Mesodermal cell (in vitro differentiated cells): ENCODE results near the gene MAP3K5.
"Not testable (repeated sequence)": the region's sequence is repeated elsewhere in the genome, so short reads cannot be mapped to it uniquely, and the experiment has no call there.

Experiments
- H3K27ac ChIP-seq: 2 replicates; pipeline ENCODE4 v1.7.0; 2013; ENCODE audit warnings: mild to moderate bottlenecking, low read depth, low read length, moderate library complexity; ENCODE audit not compliant: severe bottlenecking
- H3K36me3 ChIP-seq: 2 replicates; pipeline ENCODE4 v1.7.1; 2013; ENCODE audit warnings: mild to moderate bottlenecking, low read length, moderate library complexity; ENCODE audit not compliant: control insufficient read depth, insufficient read depth
- H3K4me1 ChIP-seq: one replicate; pipeline ENCODE4 v1.7.1; 2013; ENCODE audit warnings: mild to moderate bottlenecking, low read length; ENCODE audit not compliant: insufficient read depth, control insufficient read depth, poor library complexity, severe bottlenecking
- H3K4me3 ChIP-seq: 2 replicates; pipeline ENCODE4 v1.7.0; 2013; ENCODE audit warnings: low read length, control low read depth, mild to moderate bottlenecking; ENCODE audit not compliant: insufficient read depth, poor library complexity, severe bottlenecking; ENCODE audit errors: extremely low read depth
- H3K9me3 ChIP-seq: 2 replicates; pipeline ENCODE4 v1.7.1; 2013; ENCODE audit warnings: mild to moderate bottlenecking, low read length, moderate library complexity; ENCODE audit not compliant: control insufficient read depth
- WGBS, 2 experiments: methylation state at CpG; one replicate each; pipeline ENCODE4 v1.1.5; 2013; ENCODE audit warnings: missing lambda C conversion rate in 2 of 2; ENCODE audit not compliant: insufficient coverage in 2 of 2; 5-methylcytosine and 5-hydroxymethylcytosine counted together

Gene MAP3K5

GRCh38 chr6:136790411-136791295 is 1.6 kb downstream of the MAP3K5 start:
- peak overlapping the region; percentile 57 for H3K4me3 ChIP-seq
- H3K36me3 ChIP-seq: no peaks in the 10 kb centered on the region
- peaks cover 11% of the 10 kb centered on the region for H3K4me1 ChIP-seq
- no peak overlapping the region for H3K27ac ChIP-seq
- H3K9me3 ChIP-seq: no peaks in the 10 kb centered on the region
- WGBS, 2 experiments: 100% methylated on average over 1 of the region's 7 CpGs; no CpG with 5 or more reads in 1 of the 2 experiments

- peaks cover 11% of the 10 kb centered on the region for H3K4me1 ChIP-seq
- not testable (repeated sequence) for H3K4me3 ChIP-seq, H3K36me3 ChIP-seq, H3K27ac ChIP-seq, H3K9me3 ChIP-seq
- WGBS, 2 experiments: no CpG with 5 or more reads among the region's 3 CpGs
Measured at GRCh38 chr6:136789440-136789839, 2.8 kb downstream of the MAP3K5 start.

GRCh38 chr6:136788069-136788902 is 4.0 kb downstream of the MAP3K5 start:
- no peak overlapping the region for H3K4me3 ChIP-seq
- peaks cover 15% of the 10 kb centered on the region for H3K4me1 ChIP-seq
- H3K9me3 ChIP-seq: no peaks in the 10 kb centered on the region
- WGBS, 2 experiments: 85 to 100% methylated on average over 2 to 3 of the region's 7 CpGs
- H3K27ac ChIP-seq: no peak overlapping the region
- no peaks in the 10 kb centered on the region for H3K36me3 ChIP-seq

- Histone ChIP-seq H3K4me3 (no peak overlapping the region), H3K36me3 (no peaks in the 10 kb centered on the region), H3K4me1 (peaks cover 15% of the 10 kb centered on the region), H3K27ac (no peak overlapping the region), H3K9me3 (no peaks in the 10 kb centered on the region)
- 82% methylated on average over 2 of the region's 4 CpGs; no CpG with 5 or more reads in 1 of the 2 experiments for WGBS, 2 experiments
Measured at GRCh38 chr6:136787726-136788068, 4.6 kb downstream of the MAP3K5 start.

- Histone ChIP-seq H3K9me3 (no peaks in the 10 kb centered on the region), H3K36me3 (no peaks in the 10 kb centered on the region), H3K27ac (no peak overlapping the region), H3K4me3 (no peak overlapping the region), H3K4me1 (peaks cover 15% of the 10 kb centered on the region)
- 79 to 97% methylated on average over 4 to 5 of the region's 6 CpGs for WGBS, 2 experiments
Measured at GRCh38 chr6:136786658-136787057, 5.6 kb downstream of the MAP3K5 start.

- Histone ChIP-seq H3K36me3 (no peaks in the 10 kb centered on the region), H3K27ac (no peak overlapping the region), H3K4me1 (peaks cover 15% of the 10 kb centered on the region), H3K4me3 (no peak overlapping the region), H3K9me3 (no peaks in the 10 kb centered on the region)
- 86 to 98% methylated on average over 5 of the region's 10 CpGs for WGBS, 2 experiments
Measured at GRCh38 chr6:136784910-136785746, 7.1 kb downstream of the MAP3K5 start.

GRCh38 chr6:136784271-136784664 is 8.0 kb downstream of the MAP3K5 start:
- 94 to 100% methylated on average over 2 to 3 of the region's 8 CpGs for WGBS, 2 experiments
- Histone ChIP-seq H3K9me3 (no peaks in the 10 kb centered on the region), H3K4me1 (peaks cover 15% of the 10 kb centered on the region), H3K27ac (no peak overlapping the region), H3K36me3 (no peaks in the 10 kb centered on the region), H3K4me3 (no peak overlapping the region)

- 89 to 96% methylated on average over 7 to 9 of the region's 9 CpGs for WGBS, 2 experiments
Measured at GRCh38 chr6:136783495-136784270, 8.6 kb downstream of the MAP3K5 start.

GRCh38 chr6:136783021-136783420 is 9.3 kb downstream of the MAP3K5 start:
- H3K27ac ChIP-seq: no peak overlapping the region

More at GRCh38 chr6:136783495-136784270, 8.6 kb downstream of the MAP3K5 start:
- peaks cover 13% of the 10 kb centered on the region for H3K4me1 ChIP-seq
- H3K9me3 ChIP-seq: no peaks in the 10 kb centered on the region
- H3K4me3 ChIP-seq: no peak overlapping the region
- no peaks in the 10 kb centered on the region for H3K36me3 ChIP-seq
- H3K27ac ChIP-seq: no peak overlapping the region

More at GRCh38 chr6:136783021-136783420, 9.3 kb downstream of the MAP3K5 start:
- Histone ChIP-seq H3K4me1 (peaks cover 9% of the 10 kb centered on the region), H3K4me3 (no peak overlapping the region), H3K36me3 (no peaks in the 10 kb centered on the region), H3K9me3 (no peaks in the 10 kb centered on the region)
- 83 to 100% methylated on average over 4 to 6 of the region's 6 CpGs for WGBS, 2 experiments
